A549 (cell line): ENCODE results near the gene FBP1. TPM values are rescaled to one million over a fixed set of nuclear protein-coding genes. Genes with fewer than 3 reads are reported as not detected.

Experiments used
- ATAC-seq, 2 experiments: fragments of 200-7000 bp in 1 of 2; fragments of >200 bp in 1 of 2; cut with Nextera tagmentation in 1 of 2; cut with Tn5 transposase in 1 of 2; 3 replicates each; pipeline versions ENCODE4 v1.8.0 to v1.9.1; 2018 to 2020; ENCODE audit warnings: mild to moderate bottlenecking in 1 of 2, moderate library complexity in 1 of 2
- CTCF ChIA-PET: fragments of 300-600 bp; sonication (Branson Sonifier 250); formaldehyde crosslinking; extraction: SDS; loops from one replicate; lab custom pipeline; 2021; ENCODE audit warnings: antibody characterized with exemption, inconsistent platforms; lab: Yijun Ruan, JAX
- POLR2A ChIA-PET: fragments of 350-600 bp; formaldehyde crosslinking; extraction: SDS; loops from one replicate; lab custom pipeline; 2021; ENCODE audit warnings: antibody characterized with exemption, inconsistent platforms; lab: Yijun Ruan, JAX
- DNase-seq, 2 experiments: peaks; one replicate each; pipeline versions ENCODE4 v3.0.0 to v3.0.0-alpha.2; 2011 to 2016; ENCODE audit warnings: low read depth in 1 of 2, low spot score in 1 of 2
- FAIRE-seq: peaks from 2 replicates; lab custom pipeline; 2011; peaks lifted over from hg19 to GRCh38; lab: Jason Lieb, UNC
- H3K27ac ChIP-seq, 2 experiments: fragments of >200 bp; sonication (Bioruptor Twin); formaldehyde crosslinking; 3 replicates each; pipeline ENCODE4 v1.5.1; 2016 to 2017
- H3K4me1 ChIP-seq: fragments of >200 bp; sonication (Bioruptor Twin); formaldehyde crosslinking; 3 replicates; pipeline ENCODE4 v1.6.1; 2016
- H3K4me2 ChIP-seq: fragments of >200 bp; sonication (Bioruptor Twin); formaldehyde crosslinking; 3 replicates; pipeline ENCODE4 v1.6.1; 2016
- H3K4me3 ChIP-seq: fragments of >200 bp; sonication (Bioruptor Twin); formaldehyde crosslinking; 3 replicates; pipeline ENCODE4 v1.5.1; 2016
- H3K9me3 ChIP-seq: fragments of >200 bp; sonication (Bioruptor Twin); formaldehyde crosslinking; 3 replicates; pipeline ENCODE4 v1.6.1; 2016
- CBX2 ChIP-seq: fragments of 200-600 bp; sonication (generic); IDR thresholded peaks from 2 replicates; pipeline ENCODE4 v1.6.1; 2016; ENCODE audit warnings: low read depth, mild to moderate bottlenecking, borderline replicate concordance
- CHD2 ChIP-seq: fragments of 150-350 bp; IDR thresholded peaks from 2 replicates; pipeline ENCODE4 v1.6.1; 2014; ENCODE audit warnings: low read length; ENCODE audit not compliant: partially characterized antibody
- CTCF ChIP-seq: fragments of >200 bp; sonication (Bioruptor Twin); formaldehyde crosslinking; IDR thresholded peaks from 3 replicates; pipeline ENCODE4 v1.5.1; 2016
- EHMT2 ChIP-seq: fragments of 200-600 bp; sonication (generic); IDR thresholded peaks from 2 replicates; pipeline ENCODE4 v1.6.1; 2016; ENCODE audit warnings: antibody characterized with exemption, low read depth, mild to moderate bottlenecking, moderate library complexity
- FOSB ChIP-seq: fragments of 250-450 bp; sonication (Bioruptor Pico); IDR thresholded peaks from 2 replicates; pipeline ENCODE4 v1.5.0; 2020; ENCODE audit warnings: mild to moderate bottlenecking, moderate library complexity
- HOXB5 ChIP-seq: fragments of 250-450 bp; sonication (Bioruptor Pico); IDR thresholded peaks from 2 replicates; pipeline ENCODE4 v1.5.0; 2020; ENCODE audit warnings: mild to moderate bottlenecking, moderate library complexity
- KDM5A ChIP-seq: fragments of 200-600 bp; sonication (generic); IDR thresholded peaks from 2 replicates; pipeline ENCODE4 v1.6.1; 2016; ENCODE audit warnings: antibody characterized with exemption, mild to moderate bottlenecking
- NFE2L2 ChIP-seq: fragments of 150-350 bp; conservative IDR thresholded peaks from 2 replicates; pipeline ENCODE4 v1.6.1; 2014; ENCODE audit warnings: low read length
- NPAS2 ChIP-seq: fragments of 250-450 bp; sonication (Bioruptor Pico); IDR thresholded peaks from 2 replicates; pipeline ENCODE4 v1.8.0; 2022; ENCODE audit warnings: mild to moderate bottlenecking, moderate library complexity, borderline replicate concordance
- NR3C1 ChIP-seq: fragments of >200 bp; sonication (Bioruptor Twin); formaldehyde crosslinking; IDR thresholded peaks from 3 replicates; pipeline ENCODE4 v1.6.1; 2017
- PHF8 ChIP-seq: fragments of 200-600 bp; sonication (generic); IDR thresholded peaks from 2 replicates; pipeline ENCODE4 v1.6.1; 2016; ENCODE audit warnings: low read depth, mild to moderate bottlenecking, antibody characterized with exemption, moderate library complexity, borderline replicate concordance
- POLR2A ChIP-seq: IDR thresholded peaks from 2 replicates; pipeline ENCODE4 v1.6.1; 2012; ENCODE audit warnings: mild to moderate bottlenecking, low read length
- POLR2AphosphoS2 ChIP-seq: conservative IDR thresholded peaks from 2 replicates; pipeline ENCODE4 v1.6.1; 2012; ENCODE audit warnings: low read length, improper control_type of control experiment, inconsistent platforms
- RAD21 ChIP-seq, 2 experiments: fragments of >200 bp in 1 of 2; sonication (Bioruptor Twin) in 1 of 2; formaldehyde crosslinking in 1 of 2; IDR thresholded peaks in 1 of 2; conservative IDR thresholded peaks in 1 of 2; 2 replicates in 1 of 2; 3 replicates in 1 of 2; pipeline ENCODE4 v1.6.1; 2012 to 2018; ENCODE audit warnings: inconsistent platforms in 1 of 2
- RCOR1 ChIP-seq: fragments of 150-350 bp; IDR thresholded peaks from 2 replicates; pipeline ENCODE4 v1.6.1; 2014; ENCODE audit warnings: antibody characterized with exemption, low read length, low read depth
- RNF2 ChIP-seq: fragments of 200-600 bp; sonication (generic); IDR thresholded peaks from 2 replicates; pipeline ENCODE4 v1.6.1; 2016; ENCODE audit warnings: low read depth, mild to moderate bottlenecking, antibody characterized with exemption, moderate library complexity, borderline replicate concordance
- ZC3H11A ChIP-seq: fragments of 450-650 bp; IDR thresholded peaks from 2 replicates; pipeline ENCODE4 v1.6.1; 2014; ENCODE audit warnings: antibody characterized with exemption, mild to moderate bottlenecking
- WGBS: methylation state at CpG from one replicate; pipeline ENCODE4 v1.1.6; 2017; ENCODE audit errors: missing lambda C conversion rate; 5-methylcytosine and 5-hydroxymethylcytosine counted together
- polyA plus RNA-seq, 4 experiments: library from polyadenylated mRNA; depleted of rRNA in 3 of 4; stranded (reverse); fragments of >200 nt; fragmentation: RNase III in 1 of 4; extraction: RNeasy Plus Mini Kit Qiagen cat#74134 plus additional on column Dnase treatment in 1 of 4; gene quantifications; 2 replicates in 3 of 4; 3 replicates in 1 of 4; pipeline ENCODE4 v1.2.3, GENCODE V29; 2011 to 2017
- TF ChIP-seq, protein P1 (sequence below): fragments of 200-600 bp; sonication (generic); IDR thresholded peaks from 2 replicates; pipeline ENCODE4 v1.6.1; 2016; ENCODE audit warnings: antibody characterized with exemption, mild to moderate bottlenecking, moderate library complexity
- TF ChIP-seq, protein P2 (sequence below): IDR thresholded peaks from 2 replicates; pipeline ENCODE4 v1.6.1; 2012
- TF ChIP-seq, protein P3 (sequence below): fragments of 250-450 bp; sonication (Bioruptor Pico); IDR thresholded peaks from 2 replicates; pipeline ENCODE4 v1.5.0; 2020; ENCODE audit warnings: low read depth, mild to moderate bottlenecking, moderate library complexity
- TF ChIP-seq, protein P4 (sequence below): fragments of >200 bp; sonication (Bioruptor Twin); formaldehyde crosslinking; IDR thresholded peaks from 2 replicates; pipeline ENCODE4 v1.6.1; 2016

FBP1 gene
- polyA plus RNA-seq, 2 of the 4 experiments (the other 2 are of a cell fraction): not detected

DNA sequence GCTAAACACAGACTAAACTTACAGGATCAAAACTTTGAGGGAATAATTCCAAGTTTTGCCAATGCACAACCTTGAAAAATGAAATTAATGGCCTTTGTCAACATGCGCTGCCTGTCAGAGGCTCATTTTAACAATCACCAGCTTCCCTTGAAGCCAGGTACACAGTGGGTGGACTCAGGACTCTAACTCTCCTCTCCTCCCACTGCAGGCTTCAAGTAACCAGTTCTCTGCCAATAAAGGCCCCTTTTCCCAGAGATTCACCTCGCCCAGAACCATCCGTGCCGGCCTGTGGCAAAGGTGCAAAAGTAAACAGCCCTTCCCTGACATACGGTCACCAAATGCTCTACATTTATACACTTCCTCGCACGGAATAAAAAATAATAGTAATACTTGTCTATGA is 27.2 kb downstream of the FBP1 start:
- ChIA-PET POLR2A (no interaction called here), CTCF (interaction anchor here (0.6 to 1.1 kb wide), 3 partner anchors 8 to 927 kb away, joined by 3 to 4 read pairs (median 3); no protein-coding TSS in a partner anchor)
- DNase-seq: no peak
- H3K9me3 ChIP-seq: no peaks in the 10 kb centered on the region
- no peak for TF ChIP-seq NFE2L2
- TF ChIP-seq, protein P1, sequence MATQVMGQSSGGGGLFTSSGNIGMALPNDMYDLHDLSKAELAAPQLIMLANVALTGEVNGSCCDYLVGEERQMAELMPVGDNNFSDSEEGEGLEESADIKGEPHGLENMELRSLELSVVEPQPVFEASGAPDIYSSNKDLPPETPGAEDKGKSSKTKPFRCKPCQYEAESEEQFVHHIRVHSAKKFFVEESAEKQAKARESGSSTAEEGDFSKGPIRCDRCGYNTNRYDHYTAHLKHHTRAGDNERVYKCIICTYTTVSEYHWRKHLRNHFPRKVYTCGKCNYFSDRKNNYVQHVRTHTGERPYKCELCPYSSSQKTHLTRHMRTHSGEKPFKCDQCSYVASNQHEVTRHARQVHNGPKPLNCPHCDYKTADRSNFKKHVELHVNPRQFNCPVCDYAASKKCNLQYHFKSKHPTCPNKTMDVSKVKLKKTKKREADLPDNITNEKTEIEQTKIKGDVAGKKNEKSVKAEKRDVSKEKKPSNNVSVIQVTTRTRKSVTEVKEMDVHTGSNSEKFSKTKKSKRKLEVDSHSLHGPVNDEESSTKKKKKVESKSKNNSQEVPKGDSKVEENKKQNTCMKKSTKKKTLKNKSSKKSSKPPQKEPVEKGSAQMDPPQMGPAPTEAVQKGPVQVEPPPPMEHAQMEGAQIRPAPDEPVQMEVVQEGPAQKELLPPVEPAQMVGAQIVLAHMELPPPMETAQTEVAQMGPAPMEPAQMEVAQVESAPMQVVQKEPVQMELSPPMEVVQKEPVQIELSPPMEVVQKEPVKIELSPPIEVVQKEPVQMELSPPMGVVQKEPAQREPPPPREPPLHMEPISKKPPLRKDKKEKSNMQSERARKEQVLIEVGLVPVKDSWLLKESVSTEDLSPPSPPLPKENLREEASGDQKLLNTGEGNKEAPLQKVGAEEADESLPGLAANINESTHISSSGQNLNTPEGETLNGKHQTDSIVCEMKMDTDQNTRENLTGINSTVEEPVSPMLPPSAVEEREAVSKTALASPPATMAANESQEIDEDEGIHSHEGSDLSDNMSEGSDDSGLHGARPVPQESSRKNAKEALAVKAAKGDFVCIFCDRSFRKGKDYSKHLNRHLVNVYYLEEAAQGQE: no peak
- no peak for TF ChIP-seq CBX2
- no peak for TF ChIP-seq POLR2A
- TF ChIP-seq CHD2: no peak
- TF ChIP-seq KDM5A: no peak
- TF ChIP-seq, all 56 proteins: peak for 0
- Histone ChIP-seq H3K4me2 (no peak overlapping the region), H3K4me3 (no peak overlapping the region), H3K4me1 (no peaks in the 10 kb centered on the region), H3K27ac (no peak overlapping the region)
- ATAC-seq (no peak), FAIRE-seq (no peak)
- WGBS: 82% methylated on average over 7 of the region's 7 CpGs

DNA sequence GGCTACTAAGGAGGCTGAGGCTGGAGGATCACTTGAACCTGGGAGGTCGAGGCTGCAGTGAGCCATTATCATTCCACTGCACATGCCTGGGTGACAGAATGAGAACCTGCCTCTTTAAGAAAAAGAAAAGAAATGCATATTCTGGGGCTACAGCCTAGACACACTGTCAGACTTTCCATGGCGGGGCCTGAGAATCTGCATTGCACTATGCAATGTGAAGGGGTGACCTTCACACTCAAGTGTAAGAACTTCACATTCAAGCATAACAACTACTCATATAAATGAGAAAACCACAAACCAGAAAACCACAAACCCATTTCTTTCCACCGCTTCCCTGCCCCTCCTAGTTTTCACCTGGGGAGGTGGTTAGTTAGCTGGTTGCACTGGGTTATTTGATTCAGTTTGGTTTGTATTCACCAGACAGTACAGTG is 27.7 kb downstream of the FBP1 start:
- 83% methylated on average over 3 of the region's 3 CpGs for WGBS
- Histone ChIP-seq H3K4me1 (no peaks in the 10 kb centered on the region), H3K4me2 (no peak overlapping the region), H3K9me3 (no peaks in the 10 kb centered on the region), H3K27ac (no peak overlapping the region), H3K4me3 (no peak overlapping the region)
- no peak for ATAC-seq
- no peak for DNase-seq
- no peak for TF ChIP-seq PHF8
- TF ChIP-seq FOSB: no peak
- TF ChIP-seq RCOR1: no peak
- TF ChIP-seq CTCF: no peak
- TF ChIP-seq RNF2: no peak
- TF ChIP-seq NPAS2 (CRISPR knock-in tag): no peak
- no peak for TF ChIP-seq POLR2AphosphoS2
- TF ChIP-seq, protein P2, sequence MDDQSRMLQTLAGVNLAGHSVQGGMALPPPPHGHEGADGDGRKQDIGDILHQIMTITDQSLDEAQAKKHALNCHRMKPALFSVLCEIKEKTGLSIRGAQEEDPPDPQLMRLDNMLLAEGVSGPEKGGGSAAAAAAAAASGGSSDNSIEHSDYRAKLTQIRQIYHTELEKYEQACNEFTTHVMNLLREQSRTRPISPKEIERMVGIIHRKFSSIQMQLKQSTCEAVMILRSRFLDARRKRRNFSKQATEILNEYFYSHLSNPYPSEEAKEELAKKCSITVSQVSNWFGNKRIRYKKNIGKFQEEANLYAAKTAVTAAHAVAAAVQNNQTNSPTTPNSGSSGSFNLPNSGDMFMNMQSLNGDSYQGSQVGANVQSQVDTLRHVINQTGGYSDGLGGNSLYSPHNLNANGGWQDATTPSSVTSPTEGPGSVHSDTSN: no peak
- no peak for TF ChIP-seq EHMT2
- no peak for TF ChIP-seq HOXB5 (CRISPR knock-in tag)
- TF ChIP-seq ZC3H11A: no peak
- no peak for TF ChIP-seq NR3C1
- no peak for TF ChIP-seq RAD21 (conservative IDR thresholded peaks at IDR 0.05 in 1 of 2, IDR thresholded peaks at IDR 0.05 in 1 of 2)
- TF ChIP-seq, protein P3, sequence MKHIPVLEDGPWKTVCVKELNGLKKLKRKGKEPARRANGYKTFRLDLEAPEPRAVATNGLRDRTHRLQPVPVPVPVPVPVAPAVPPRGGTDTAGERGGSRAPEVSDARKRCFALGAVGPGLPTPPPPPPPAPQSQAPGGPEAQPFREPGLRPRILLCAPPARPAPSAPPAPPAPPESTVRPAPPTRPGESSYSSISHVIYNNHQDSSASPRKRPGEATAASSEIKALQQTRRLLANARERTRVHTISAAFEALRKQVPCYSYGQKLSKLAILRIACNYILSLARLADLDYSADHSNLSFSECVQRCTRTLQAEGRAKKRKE: no peak
- TF ChIP-seq, protein P4, sequence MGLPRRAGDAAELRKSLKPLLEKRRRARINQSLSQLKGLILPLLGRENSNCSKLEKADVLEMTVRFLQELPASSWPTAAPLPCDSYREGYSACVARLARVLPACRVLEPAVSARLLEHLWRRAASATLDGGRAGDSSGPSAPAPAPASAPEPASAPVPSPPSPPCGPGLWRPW: no peak
- TF ChIP-seq, protein P1: no peak
- ChIA-PET CTCF (interaction anchor here (0.9 to 1.1 kb wide), 2 partner anchors 8 to 520 kb away, joined by 3 to 4 read pairs; no protein-coding TSS in a partner anchor), POLR2A (no interaction called here)
- no peak for FAIRE-seq
